Motor neuron (in vitro differentiated cells): ENCODE results near the gene BBS9. TPM values are rescaled to one million over a fixed set of nuclear protein-coding genes. Genes with fewer than 3 reads are reported as not detected.
"Not testable (repeated sequence)": the region's sequence is repeated elsewhere in the genome, so short reads cannot be mapped to it uniquely, and the experiment has no call there.

ENCODE experiments used
- ATAC-seq, 8 experiments: fragments of 200-7000 bp; cut with Tn5 transposase; replicated peaks in 6 of 8; 2 replicates each; pipeline ENCODE4 v1.8.0; 2021; ENCODE audit warnings: mild to moderate bottlenecking in 8 of 8, moderate library complexity in 8 of 8
- H3K27ac ChIP-seq, 2 donors: fragments of 250-450 bp; sonication (Bioruptor Pico); 2 replicates each; pipeline ENCODE4 v1.9.0; 2021; ENCODE audit warnings: antibody characterized with exemption in 2 of 2, mild to moderate bottlenecking in 2 of 2, moderate library complexity in 1 of 2
- H3K4me1 ChIP-seq, 2 donors: fragments of 250-450 bp; sonication (Bioruptor Pico); replicated peaks in 1 of 2; 2 replicates each; pipeline ENCODE4 v1.6.1; 2021; ENCODE audit warnings: antibody characterized with exemption in 2 of 2, mild to moderate bottlenecking in 2 of 2, moderate library complexity in 1 of 2
- H3K4me3 ChIP-seq, 5 donors: fragments of 250-450 bp; sonication (Bioruptor Pico); 2 replicates each; pipeline ENCODE4 v1.9.0; 2021; ENCODE audit warnings: antibody characterized with exemption in 5 of 5, mild to moderate bottlenecking in 5 of 5, moderate library complexity in 4 of 5
- WGBS, 10 experiments: fragments of 450-650 bp; shearing (Covaris generic); methylation state at CpG; one replicate each; pipeline ENCODE4 v1.0.0; 2022; 5-methylcytosine and 5-hydroxymethylcytosine counted together
- in situ Hi-C, 9 experiments: fragments of 400-800 bp; cut with MboI; loops; one replicate each; pipeline ENCODE4 v1.15.0; 2021; ENCODE audit warnings: low sequenced_read_pairs in 9 of 9, low pct_unique_long_range_greater_than_20kb in 2 of 9; ENCODE audit not compliant: unreplicated experiment in 9 of 9
- total RNA-seq, 8 experiments: library from RNA; unstranded; fragments of 300-600 nt; gene quantifications; 2 replicates each; pipeline versions ENCODE4 v1.2.3 to v1.2.4, GENCODE V29; 2022

The BBS9 gene
- 10 to 100 TPM; 11.4 to 43.5 (median 22.8) TPM for total RNA-seq

DNA sequence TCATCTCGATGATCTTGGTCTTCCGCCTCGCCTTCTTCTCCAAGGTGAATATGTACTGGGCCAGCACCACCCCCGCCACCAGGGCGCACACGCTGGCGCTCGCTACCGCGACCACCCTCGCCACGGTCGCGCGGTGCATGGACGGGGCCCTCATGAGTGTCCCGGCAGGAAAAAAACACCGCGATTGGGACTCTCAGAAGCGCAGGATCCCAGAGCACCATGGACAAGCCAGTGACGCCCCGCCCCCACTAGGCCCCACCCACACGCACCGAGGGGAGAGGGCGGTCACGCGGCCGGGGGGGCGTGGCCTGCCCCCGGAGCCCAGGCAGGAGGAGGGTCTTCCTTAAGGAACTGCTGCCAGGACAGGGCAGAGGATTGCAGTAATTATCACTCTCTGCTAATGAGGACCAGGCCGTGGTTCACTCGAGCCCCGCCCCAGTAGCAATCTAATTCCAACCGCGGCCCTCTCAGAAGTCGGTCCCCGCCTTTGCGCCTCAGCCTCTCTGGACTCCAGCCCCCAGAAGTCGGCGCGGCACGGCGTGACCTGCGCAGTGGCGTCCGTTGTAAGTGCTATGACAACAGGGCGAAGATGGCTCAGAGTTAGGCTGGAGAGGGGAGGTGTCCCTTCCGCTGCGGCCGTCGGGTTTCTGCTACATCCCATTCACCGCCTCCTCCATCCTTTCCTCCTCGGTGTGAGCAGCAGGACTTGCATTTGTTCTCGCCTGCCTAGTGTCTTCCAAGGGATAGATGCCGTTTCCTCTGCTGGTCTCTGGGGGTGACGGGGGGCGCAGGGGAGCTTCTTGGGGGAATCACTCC, at the start of gene BBS9:
Gene BBS9, plus strand, starts transcription at position 575 of the 816 bp plus-strand sequence. CDS start 16,689 bp downstream, outside the sequence.
- peak within 1 kb of the TSS; percentile 47 to 78 (median 61) for H3K4me3 ChIP-seq
- peaks cover 2 to 21% of the 10 kb centered on the region in 2 donors for H3K4me1 ChIP-seq
- in situ Hi-C loops: no loop called here
- WGBS, 10 experiments: 0 to 4% (median 0%) methylated on average over 3 to 9 of the region's 57 CpGs; no CpG with 5 or more reads in 4 of the 10 experiments
- peak; percentile 95 to 98 (median 98) for ATAC-seq
- peak within 1 kb of the TSS; percentile 43 to 75 for H3K27ac ChIP-seq

DNA sequence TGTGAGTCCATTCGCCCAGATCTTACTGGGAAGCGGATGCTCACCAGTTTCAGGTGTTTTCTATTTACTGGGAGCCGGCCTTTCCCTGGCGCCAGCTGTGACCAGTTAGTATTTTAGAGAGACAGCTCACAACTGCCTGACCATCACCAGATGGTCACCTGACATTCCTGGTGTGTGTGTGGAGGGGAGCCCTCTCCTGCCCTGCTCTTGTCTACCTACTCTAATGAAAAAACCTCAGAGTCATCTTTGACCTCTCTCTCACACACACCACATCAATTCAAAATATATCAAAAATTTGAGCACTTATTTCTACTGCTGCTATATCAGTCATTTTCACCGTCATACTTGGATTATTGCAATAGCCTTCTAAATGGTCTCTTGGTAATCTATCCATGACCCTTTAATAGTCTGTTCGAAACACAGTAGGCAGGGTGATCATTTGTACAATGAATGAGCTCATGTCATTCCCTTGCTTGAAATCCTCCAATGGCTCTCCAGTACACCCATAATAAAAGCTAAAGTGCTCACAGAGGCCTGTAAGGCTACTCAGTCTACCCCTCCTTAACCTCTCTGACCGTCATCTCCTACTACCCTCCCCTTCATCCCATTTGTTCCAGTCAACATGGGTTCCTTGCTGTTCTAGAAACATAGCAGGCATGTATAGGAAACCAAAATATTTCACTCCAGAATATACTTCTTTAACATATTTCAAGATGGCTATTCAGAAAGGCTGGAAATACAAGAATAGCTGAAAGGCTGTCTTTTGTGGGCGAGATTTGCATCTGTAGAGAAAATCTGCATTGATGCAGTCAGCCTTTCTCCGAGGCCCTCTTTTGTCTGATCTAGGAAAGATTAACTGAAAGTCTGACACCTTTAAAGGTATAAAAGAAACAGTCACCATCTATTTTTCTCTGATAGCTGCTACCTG, 49.3 kb upstream of the BBS9 start:
- WGBS, 10 experiments: 50 to 80% (median 57%) methylated on average over 2 to 9 of the region's 9 CpGs
- ATAC-seq: peak in 5 of 8 experiments; percentile 71 to 95 (median 94)
- no peak overlapping the region for H3K4me3 ChIP-seq
- H3K27ac ChIP-seq: no peak overlapping the region
- H3K4me1 ChIP-seq: peaks cover 0 to 14% of the 10 kb centered on the region in 2 donors
- in situ Hi-C loops: no loop called here

DNA sequence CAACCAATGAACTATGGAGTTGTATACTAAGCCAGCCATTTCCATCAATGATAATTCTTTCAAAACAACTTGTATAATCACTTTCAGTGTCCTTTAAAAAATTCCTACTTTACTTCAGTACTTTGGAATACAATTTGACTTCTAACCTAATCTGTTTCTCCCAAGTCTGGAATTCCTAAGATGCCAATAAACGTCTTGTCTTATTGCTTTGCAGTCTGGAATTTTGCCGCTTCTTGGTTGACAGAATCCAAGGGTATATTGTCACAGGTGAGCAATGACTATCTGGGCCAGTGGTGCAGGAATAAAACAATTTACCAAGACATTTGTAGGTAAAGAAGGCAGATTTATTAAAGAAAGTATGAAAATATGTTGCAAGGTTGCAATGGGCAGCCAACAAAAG, 42.0 kb upstream of the BBS9 start:
- in situ Hi-C loops: no loop called here
- ATAC-seq: no peak
- Histone ChIP-seq H3K4me1 (no peaks in the 10 kb centered on the region), H3K4me3 (no peak overlapping the region), H3K27ac (no peak overlapping the region)
- WGBS, 10 experiments: 0 to 100% (median 30%) methylated on average over 1 to 2 of the region's 2 CpGs; no CpG with 5 or more reads in 1 of the 10 experiments

DNA sequence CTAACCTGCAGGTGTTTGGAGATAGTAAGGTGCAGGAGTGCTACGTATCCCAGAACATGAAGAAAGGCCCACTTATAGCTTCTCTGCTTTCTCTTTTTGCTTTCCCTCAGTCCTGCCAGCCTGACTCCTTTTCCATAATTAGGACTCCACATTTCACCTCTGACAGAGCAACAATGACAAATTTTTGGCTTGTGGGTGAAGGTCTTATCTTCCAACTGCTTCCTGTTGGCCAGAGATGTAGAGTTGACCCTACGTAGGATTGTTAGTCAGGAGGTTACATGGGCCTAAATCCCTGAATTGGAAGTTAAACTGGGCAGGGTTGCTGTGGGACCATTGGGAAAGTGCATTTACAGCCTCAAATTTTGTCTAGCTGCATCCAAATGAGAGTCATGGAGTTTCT, 41.5 kb upstream of the BBS9 start:
- Histone ChIP-seq H3K4me1 (no peaks in the 10 kb centered on the region), H3K4me3 (no peak overlapping the region), H3K27ac (no peak overlapping the region)
- no peak for ATAC-seq
- in situ Hi-C loops: no loop called here
- WGBS, 10 experiments: 0 to 100% (median 78%) methylated on average over 1 to 2 of the region's 2 CpGs; no CpG with 5 or more reads in 5 of the 10 experiments

DNA sequence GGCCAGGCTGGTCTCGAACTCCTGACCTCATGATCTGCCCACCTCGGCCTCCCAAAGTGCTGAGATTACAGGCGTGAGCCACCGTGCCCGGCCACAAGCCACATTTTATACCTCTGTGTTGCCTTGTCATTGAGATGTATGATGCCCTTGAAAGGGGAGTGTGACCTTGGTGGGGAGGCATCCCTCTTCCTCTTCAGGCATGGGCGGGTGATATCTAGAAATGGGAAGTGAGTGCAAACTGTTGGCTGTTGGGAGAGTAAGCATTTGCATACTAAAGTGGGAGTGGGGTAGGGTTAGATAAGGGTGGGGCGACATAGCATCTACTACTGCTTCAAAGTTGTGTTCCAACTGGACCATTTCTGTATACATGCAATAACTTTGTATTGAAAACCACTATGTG, 40.2 kb upstream of the BBS9 start:
- H3K27ac ChIP-seq: no peak overlapping the region
- no peaks in the 10 kb centered on the region for H3K4me1 ChIP-seq
- no peak for ATAC-seq
- H3K4me3 ChIP-seq: no peak overlapping the region
- in situ Hi-C loops: no loop called here
- 40 to 100% (median 90%) methylated on average over 1 of the region's 7 CpGs; no CpG with 5 or more reads in 6 of the 10 experiments for WGBS, 10 experiments

DNA sequence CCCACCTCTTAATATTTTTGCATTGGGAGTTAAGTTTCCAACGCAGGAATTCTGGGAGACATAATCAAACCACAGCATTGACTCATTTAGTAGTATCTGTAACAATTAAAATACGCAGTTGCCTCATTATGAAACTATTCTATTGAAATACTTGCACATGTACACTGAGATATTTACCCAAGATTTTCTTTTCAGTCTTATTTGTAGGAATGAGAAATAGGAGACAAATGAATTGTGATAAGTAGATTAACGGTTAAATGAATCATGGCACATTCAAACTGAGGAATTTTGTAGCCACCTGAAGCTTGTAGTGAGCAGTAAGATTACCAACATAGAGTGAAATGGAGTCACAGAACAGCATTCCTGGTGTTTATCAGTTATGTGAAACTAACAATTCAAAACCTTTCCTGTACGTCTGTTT, 38.2 kb upstream of the BBS9 start:
- H3K4me1 ChIP-seq: no peaks in the 10 kb centered on the region
- in situ Hi-C loops: no loop called here
- WGBS, 10 experiments: 40 to 96% (median 89%) methylated on average over 2 to 4 of the region's 4 CpGs; no CpG with 5 or more reads in 2 of the 10 experiments
- H3K27ac ChIP-seq: no peak overlapping the region
- H3K4me3 ChIP-seq: no peak overlapping the region
- ATAC-seq: peak in 1 of 8 experiments; percentile 59

GRCh38 chr7:33091641-33092191, 37.6 kb upstream of the BBS9 start:
- Histone ChIP-seq H3K4me1 (no peaks in the 10 kb centered on the region), H3K4me3 (no peak overlapping the region), H3K27ac (no peak overlapping the region)
- no peak for ATAC-seq
- WGBS, 10 experiments: 74 to 94% (median 86%) methylated on average over 2 to 4 of the region's 5 CpGs; no CpG with 5 or more reads in 4 of the 10 experiments
- in situ Hi-C loops: no loop called here

GRCh38 chr7:33093266-33093665, 36.1 kb upstream of the BBS9 start:
- in situ Hi-C loops: no loop called here
- Histone ChIP-seq H3K27ac (no peak overlapping the region), H3K4me1 (no peaks in the 10 kb centered on the region), H3K4me3 (no peak overlapping the region)
- 66 to 100% (median 91%) methylated on average over 2 to 4 of the region's 4 CpGs; no CpG with 5 or more reads in 4 of the 10 experiments for WGBS, 10 experiments
- ATAC-seq: no peak

- not testable (repeated sequence) for H3K4me3 ChIP-seq
Measured at GRCh38 chr7:33094745-33095275, 34.6 kb upstream of the BBS9 start.

DNA sequence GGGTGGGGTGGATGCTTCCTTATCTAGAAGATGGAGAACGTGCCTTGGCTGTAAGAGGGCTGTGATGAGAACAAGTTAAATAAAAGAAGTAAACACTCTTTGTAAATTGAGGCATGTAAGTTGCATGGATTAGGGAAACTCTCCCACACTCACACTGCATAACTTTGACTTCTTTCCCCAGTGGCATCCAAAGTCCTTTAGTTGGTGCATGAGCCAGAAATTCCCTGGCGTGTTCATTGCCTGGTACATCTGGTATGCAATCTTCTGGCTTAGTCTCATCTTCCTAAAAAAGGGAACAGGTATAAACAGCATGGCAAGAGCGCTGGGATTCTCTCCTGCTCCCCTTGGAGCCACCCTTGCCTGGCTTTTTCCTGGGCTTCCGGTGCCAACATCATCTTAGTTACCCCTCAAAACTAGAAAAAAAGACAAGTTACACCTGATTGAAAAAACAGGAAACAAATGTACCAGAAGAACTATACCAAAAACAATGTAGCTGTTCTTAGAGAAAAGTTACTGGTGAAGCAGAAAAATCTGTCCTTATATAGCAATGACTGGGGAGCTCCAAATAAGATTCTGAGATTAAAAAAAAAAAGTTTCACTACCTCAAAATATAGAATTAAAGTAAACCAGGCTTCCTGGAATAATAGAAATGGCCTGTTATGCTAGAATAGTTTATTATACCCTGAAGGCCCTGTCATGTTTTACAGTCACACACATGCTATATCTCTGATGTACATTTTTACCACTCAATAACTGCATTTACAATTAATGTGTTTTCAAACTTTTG, 30.0 kb upstream of the BBS9 start:
- in situ Hi-C loops: no loop called here
- no peak overlapping the region for H3K27ac ChIP-seq
- no peak overlapping the region for H3K4me3 ChIP-seq
- WGBS, 10 experiments: 50 to 84% (median 70%) methylated on average over 1 to 4 of the region's 4 CpGs; no CpG with 5 or more reads in 1 of the 10 experiments
- H3K4me1 ChIP-seq: no peaks in the 10 kb centered on the region
- ATAC-seq: no peak

More at GRCh38 chr7:33094745-33095275, 34.6 kb upstream of the BBS9 start:
- in situ Hi-C loops, H3K4me1 ChIP-seq, H3K27ac ChIP-seq, ATAC-seq: not testable (repeated sequence)
- WGBS, 10 experiments: 80 to 100% (median 91%) methylated on average over 1 to 3 of the region's 6 CpGs; no CpG with 5 or more reads in 6 of the 10 experiments

GRCh38 chr7:33100770-33101169, 28.6 kb upstream of the BBS9 start:
- in situ Hi-C loops: loop anchor here in 1 of 9 experiments (25.0 kb wide), 1 partner anchor 338 kb away; no protein-coding TSS in a partner anchor
- 73 to 100% (median 100%) methylated on average over 1 to 3 of the region's 3 CpGs; no CpG with 5 or more reads in 3 of the 10 experiments for WGBS, 10 experiments
- no peaks in the 10 kb centered on the region for H3K4me1 ChIP-seq
- H3K27ac ChIP-seq: no peak overlapping the region
- H3K4me3 ChIP-seq: no peak overlapping the region
- ATAC-seq: no peak

DNA sequence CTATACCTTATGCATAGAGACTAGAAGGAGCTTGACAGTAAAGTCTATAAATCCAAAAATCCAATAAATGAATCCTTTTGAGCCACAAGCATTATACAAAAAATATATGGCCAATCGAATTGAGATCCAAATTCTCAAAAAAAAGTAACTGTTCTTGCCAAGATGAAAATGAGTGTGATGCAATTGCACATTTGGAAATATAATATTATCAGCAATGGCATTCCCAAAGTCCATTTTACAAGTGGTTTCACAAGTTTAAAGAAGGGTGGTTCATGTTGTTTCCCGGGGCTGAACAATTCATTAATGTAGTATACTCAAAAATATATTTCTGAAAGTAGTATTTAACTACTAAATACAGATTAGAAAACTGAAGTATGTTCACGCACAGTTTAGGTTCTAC, 27.5 kb upstream of the BBS9 start:
- H3K4me1 ChIP-seq: peaks cover 0 to 1% of the 10 kb centered on the region in 2 donors
- no peak for ATAC-seq
- WGBS, 10 experiments: 73 to 100% (median 95%) methylated on average over 1 to 3 of the region's 3 CpGs
- no peak overlapping the region for H3K4me3 ChIP-seq
- in situ Hi-C loops: loop anchor here in 1 of 9 experiments (25.0 kb wide), 1 partner anchor 340 kb away; no protein-coding TSS in a partner anchor
- no peak overlapping the region for H3K27ac ChIP-seq
